ENCODE data around the gene ARMC8.

GRCh38 chr3:138227650-138228049 is 40.5 kb downstream of the ARMC8 start:
- TF ChIP-seq CTCF (IDR thresholded peaks at IDR 0.05; ENCODE audit: poor library complexity, severe bottlenecking), result no peak
- no peak for TF ChIP-seq POLR2AphosphoS5 (IDR thresholded peaks at IDR 0.05)
- no peak for TF ChIP-seq EZH2 (IDR thresholded peaks at IDR 0.05; ENCODE audit: borderline replicate concordance, insufficient read depth, low read length, poor library complexity, severe bottlenecking)
- TF ChIP-seq EP300 (conservative IDR thresholded peaks at IDR 0.05; ENCODE audit: poor library complexity, severe bottlenecking), result no peak
